ENCODE data around the gene SPECC1.
"Not testable (repeated sequence)": the region's sequence is repeated elsewhere in the genome, so short reads cannot be mapped to it uniquely, and the experiment has no call there.

The SPECC1 gene, protein sequence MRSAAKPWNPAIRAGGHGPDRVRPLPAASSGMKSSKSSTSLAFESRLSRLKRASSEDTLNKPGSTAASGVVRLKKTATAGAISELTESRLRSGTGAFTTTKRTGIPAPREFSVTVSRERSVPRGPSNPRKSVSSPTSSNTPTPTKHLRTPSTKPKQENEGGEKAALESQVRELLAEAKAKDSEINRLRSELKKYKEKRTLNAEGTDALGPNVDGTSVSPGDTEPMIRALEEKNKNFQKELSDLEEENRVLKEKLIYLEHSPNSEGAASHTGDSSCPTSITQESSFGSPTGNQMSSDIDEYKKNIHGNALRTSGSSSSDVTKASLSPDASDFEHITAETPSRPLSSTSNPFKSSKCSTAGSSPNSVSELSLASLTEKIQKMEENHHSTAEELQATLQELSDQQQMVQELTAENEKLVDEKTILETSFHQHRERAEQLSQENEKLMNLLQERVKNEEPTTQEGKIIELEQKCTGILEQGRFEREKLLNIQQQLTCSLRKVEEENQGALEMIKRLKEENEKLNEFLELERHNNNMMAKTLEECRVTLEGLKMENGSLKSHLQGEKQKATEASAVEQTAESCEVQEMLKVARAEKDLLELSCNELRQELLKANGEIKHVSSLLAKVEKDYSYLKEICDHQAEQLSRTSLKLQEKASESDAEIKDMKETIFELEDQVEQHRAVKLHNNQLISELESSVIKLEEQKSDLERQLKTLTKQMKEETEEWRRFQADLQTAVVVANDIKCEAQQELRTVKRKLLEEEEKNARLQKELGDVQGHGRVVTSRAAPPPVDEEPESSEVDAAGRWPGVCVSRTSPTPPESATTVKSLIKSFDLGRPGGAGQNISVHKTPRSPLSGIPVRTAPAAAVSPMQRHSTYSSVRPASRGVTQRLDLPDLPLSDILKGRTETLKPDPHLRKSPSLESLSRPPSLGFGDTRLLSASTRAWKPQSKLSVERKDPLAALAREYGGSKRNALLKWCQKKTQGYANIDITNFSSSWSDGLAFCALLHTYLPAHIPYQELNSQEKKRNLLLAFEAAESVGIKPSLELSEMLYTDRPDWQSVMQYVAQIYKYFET

DNA sequence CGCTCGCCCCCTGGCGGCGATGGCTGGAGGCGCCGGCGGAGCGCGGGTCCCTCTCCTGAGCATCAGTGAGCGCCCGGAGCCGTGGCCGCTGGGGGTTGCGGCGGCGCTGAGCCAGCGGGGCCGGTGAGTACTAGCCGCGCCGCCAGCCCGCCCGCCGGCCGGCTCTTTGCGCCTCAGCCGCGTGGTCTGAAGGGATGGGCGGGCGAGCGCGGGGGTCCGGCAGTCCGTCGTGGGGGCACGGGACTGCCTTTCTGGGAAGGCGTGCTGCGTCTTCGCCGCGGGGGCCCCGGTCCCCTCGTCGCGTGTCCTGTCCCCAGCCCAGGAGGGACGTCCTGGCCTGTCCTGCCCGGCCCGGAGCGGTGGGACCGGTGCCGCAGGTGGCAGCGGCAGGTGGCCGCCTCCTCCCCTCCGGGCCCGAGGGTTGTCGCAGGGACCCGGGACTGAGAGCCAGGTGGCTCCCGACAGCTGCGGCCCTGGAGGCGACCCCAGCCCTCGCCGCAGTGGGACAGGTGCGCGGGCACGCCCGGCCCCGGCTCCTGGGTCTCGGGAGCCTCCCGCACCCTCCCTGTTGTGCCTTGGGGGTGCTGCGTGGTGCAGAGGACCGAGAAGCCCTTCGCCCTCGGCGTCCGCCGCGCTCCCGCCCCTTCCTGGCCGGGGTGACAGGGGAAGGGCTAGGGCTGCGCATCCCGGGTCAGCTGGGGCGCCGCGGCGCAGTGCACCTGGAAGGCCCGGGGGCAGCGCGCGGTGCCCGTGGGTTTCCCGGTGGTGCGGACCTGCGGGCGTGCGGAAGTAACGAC is at the start of gene SPECC1:
TSS of gene SPECC1 (plus strand) at position 58 of the 797 bp plus-strand sequence. CDS start 87,293 bp downstream, outside the sequence.
- DNase-seq, result peak; percentile 95

DNA sequence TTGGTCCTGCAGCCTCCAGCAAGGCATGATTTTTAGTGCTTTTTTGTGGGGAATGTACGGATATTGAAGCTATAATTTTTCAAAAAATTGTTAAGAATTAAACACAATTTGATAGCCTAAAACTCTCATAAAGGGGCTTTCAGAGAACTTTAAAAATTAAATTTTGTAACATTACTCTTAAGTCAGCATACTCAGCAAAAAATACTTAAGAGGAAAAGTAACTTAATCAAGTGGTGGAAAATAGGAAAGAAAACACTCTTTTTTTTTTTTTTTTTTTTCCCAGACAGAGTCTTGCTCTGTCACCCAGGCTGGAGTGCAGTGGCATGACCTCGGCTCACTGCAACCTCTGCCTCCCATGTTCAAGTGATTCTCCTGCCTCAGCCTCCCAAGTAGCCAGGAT is 46.2 kb upstream of the SPECC1 start:
- DNase-seq, result not testable (repeated sequence)

DNA sequence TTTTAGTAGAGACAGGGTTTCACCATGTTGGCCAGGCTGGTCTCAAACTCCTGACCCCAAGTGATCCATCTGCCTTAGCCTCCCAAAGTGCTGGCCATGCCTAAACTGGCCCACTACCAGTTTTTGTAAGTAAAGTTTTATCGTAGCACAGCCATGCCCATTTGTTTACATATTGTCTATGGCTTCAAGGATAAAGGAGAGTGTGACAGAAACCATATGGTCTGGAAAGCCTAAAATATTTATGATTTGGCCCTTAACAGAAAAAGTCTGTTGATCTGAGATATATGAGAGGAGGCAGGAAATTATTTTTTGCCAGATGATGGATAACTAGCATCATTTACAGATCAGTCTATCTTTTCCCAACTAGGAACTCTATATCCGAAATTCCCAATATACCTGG is 36.0 kb upstream of the SPECC1 start:
- DNase-seq, result no peak

- DNase-seq, result no peak
Measured at GRCh38 chr17:19975601-19976000, 33.6 kb upstream of the SPECC1 start.

DNA sequence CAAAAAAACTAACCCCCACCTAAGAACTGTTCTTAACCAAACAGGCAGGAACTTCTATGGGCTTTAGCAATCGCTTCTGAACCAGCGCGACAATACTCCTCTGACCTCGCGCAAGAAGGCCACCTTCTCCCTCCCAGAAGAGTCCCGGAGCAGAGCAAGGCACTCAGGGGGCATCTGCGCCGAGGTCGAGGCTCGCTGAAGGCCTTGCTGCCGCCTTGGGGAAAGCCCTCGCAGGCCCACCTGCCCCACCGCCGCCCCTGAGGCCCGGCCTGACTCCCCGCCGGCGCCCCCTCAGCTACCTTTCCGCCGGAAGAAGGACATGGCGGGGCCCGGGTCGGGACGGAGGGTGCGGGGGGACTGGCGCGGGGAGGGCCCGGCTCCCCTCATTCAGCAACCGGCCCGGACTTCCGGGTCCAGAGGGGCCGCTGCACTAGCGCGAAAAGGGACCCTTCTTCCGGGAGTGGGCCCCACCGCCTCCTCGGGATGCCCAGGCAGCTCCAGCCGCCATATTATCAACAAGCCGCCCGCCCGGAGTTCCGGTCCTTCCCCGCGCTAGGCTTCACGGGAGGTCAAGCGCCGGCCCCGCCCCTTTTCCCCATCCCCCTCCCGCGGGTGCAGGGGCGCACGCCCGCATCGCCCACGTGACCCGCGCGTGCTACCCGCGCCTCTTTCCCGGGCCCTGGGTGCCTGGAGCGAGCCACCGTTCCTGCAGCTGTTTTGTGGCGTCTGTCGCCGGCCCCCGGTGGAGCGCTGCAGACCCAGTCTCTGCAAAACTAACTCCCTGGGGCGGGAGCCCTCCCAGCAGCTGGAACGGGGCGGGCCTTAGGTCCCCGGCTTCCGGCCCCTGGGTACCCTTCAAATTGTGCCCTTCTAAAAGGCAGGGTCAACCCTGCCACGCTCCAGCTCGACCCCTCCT is 31.6 kb upstream of the SPECC1 start, which contains the start of gene AKAP10:
TSS of gene AKAP10 (minus strand) at position 536 of the 916 bp plus-strand sequence. CDS start at position 387, 149 bp downstream.
- peak; percentile 98 for DNase-seq

DNA sequence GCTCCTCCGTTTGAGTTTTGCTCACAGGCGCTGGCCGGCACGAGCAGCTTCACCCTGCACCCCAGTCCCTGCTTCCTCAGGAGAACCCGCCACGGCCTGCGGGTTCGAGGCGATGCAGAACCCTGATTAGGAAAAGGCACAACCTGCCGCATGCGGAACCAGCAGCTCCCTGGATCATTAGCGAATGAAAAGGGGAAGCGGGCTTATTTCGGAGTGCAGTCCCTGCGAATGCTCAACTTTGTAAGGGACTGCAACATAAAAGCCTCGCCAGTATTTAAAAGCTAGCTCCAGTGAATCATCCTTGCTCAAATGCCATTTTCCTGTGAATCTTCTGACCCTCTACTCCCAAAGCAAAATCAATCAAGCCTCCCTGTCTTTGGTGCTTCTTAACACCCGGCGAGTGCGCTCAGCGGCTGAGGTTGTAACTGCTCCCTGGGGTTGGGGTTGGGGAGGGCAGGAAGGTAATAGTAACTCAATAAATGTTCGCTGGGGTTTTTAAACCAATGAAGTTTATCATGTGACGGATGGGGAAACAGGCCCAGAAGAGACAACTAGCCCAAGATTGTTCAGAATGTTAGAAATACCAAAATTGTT is 30.9 kb upstream of the SPECC1 start:
- DNase-seq, result no peak

DNA sequence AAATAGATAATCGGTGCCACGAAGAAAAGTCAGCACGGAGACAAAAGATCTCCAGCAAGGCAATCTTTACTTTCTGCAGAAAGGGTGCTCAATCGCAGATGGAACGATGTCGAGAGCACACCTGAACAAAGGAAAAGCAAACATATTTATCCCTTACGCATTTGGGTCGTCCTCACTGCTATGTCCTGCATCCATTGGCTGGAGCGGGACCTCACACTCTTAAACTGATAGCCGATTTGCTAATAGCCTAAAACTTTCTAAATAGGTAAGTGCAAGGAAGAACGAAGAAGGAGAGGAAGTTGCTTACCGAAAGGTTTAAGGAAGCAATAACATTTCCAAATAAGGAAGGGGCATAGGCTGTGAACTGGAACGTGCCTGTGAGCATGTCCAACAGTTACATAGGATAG is 30.4 kb upstream of the SPECC1 start:
- DNase-seq, result no peak

DNA sequence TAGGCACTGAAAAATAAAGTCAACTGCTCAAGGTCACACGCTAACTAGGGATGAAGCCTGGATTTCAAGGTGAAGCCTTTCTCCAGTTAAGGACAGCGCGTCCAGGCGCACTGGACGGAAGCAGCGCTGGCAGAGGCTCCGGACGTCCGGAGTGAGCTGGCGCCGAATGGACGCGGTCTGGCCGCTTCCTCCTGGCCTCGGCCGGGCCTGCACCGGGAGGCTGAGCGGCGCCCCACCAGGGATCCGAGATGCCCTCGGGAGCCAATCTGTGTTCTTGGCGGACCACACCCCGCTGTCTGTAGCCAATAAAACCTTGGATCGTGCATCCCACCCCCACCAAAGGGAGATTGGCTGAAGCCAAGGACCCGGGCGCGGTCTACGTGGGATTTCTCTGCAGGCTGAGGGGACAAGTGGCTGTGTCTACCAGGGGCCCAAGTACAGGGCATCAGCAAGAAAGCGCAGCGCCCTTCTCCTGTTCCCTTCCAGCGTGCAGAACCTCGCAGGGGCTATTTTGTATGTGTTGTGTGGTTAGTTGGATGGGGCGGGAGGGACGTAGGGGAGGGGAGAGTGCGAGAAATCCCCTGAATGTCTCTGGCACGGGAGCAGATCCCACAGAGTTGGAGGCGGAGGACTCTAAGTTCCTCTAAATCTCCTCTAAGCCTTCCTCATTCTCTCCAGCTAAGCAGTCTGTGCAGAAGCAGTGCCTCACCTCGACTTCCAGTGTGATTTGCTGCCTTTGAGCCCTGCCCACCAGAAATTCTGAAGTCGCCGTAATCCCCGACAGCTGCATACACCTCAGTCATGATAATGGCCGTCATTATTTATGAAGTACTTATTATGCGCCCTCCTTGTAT is 29.0 kb upstream of the SPECC1 start:
- DNase-seq, result no peak

DNA sequence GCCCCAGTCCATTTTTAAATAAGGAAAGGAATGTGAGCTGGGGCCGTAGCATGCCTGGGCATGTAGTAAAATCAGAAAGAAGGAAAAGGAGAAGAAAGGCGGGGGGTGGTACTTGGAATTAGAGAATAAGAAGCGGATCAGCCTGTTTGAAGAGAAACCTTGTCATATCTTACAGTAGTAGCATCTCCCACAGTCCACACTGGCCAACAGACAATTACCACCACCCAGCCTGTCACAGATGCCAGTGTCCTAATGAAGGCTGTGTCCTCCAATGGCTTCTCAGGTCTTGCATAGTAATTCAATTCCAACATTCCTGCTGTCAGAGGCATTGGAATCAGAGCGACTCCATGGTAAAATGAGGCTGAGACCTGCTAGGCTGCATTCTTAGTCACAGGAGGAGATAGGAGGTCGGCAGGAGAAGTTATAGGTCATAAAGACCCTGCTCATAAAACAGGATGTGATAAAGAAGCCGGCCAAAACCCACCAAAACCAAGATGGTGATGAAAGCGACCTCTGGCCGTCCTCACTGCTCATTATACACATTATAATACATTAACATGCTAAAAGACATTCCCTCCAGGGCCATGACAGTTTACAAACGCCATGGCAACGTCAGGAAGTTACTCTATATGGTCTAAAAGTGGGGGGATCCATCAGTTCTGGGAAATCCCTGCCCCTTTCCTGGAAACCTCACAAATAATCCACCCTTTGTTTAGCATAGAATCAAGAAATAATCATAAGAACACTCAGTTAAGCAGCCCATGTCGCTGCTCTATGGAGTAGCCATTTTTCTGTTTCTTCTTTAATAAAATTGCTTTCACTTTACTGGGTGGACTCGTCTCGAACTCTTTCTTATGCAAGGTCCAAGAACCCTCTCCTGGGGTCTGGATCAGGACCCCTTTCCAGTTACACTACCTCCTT is 22.0 kb upstream of the SPECC1 start:
- no peak for DNase-seq

DNA sequence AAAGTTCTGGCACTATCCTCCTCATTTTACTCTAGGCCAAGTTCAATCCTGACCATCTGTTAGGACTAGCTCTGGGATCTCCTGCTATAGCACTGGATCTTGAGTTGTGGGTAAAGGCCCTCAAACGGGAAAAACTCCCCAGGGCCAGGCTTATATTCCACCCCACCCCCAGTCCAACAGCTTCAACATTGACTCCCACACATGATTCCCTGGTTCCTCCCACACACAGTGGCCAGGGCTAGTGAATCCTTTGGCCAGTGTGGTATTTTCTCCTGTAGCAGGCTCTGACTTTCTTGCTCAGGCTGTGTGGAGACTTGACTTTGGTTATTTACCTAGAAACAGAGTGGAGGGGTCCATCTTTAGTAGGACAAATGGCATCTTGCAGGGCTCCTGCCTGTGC is 21.3 kb upstream of the SPECC1 start:
- DNase-seq, result no peak

GRCh38 chr17:19991252-19991885 is 17.8 kb upstream of the SPECC1 start:
- DNase-seq, result no peak

GRCh38 chr17:19992803-19993713 is 16.1 kb upstream of the SPECC1 start:
- peak; percentile 82 to 83 for DNase-seq

DNA sequence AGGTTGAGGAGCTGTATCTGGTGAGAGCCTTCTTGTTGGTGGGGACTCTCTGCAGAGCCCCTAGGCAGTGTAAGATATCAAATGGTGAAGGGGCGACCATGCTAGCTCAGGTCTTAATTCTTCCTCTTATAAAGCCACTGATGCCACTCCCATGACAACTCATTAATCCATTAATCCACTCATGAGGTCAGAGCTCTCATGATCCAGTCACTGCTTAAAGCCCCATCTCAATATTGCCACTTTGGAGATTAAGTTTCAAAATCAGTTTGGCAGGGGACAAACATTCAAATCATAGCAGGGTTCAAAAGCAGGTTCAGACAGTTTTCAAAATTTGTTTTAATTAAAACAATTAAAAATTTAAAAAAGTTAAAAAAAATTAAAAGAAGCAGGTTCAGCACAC is 13.1 kb upstream of the SPECC1 start:
- no peak for DNase-seq

DNA sequence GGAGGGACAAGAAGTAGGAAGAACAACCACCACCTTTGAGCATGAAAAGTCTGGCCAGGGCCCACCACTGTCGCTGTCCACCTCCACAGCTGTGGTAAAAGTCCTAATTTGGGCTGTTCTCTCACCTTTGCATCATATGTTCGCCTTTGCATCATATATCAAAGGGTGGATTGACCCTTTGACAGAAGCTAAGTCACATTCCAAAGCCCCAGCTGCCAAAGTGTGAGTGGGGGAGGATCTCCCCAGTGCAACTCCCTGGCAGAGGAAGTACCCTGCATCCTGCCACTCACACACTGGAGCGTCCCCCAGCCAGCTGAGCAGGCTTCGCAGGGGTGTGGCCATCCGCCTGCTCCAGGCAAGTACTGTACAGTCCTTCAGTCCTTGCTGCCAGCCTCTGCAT is 12.7 kb upstream of the SPECC1 start:
- DNase-seq, result no peak

- no peak for DNase-seq
Measured at GRCh38 chr17:20008242-20009051, 712 bp upstream of the SPECC1 start.

DNA sequence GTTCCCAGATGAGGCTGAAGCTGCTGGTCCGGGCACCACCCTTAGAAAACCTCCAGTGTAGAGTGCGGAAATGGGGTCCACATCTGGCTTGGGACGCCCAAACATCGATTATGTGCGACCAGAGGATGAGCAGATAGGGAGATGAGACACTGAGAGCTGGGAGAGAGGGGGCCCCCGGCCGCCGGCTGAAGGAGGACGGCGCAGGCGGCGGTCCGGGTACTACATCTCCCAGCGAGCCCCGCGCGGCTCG is 182 bp upstream of the SPECC1 start:
- DNase-seq, result no peak

All from activated T-cell treated with anti-CD3 and anti-CD28 coated beads, Interleukin-2, amount 50 U/mL, for 48 hours (primary cell).